ENCODE results near the gene SSBP3. TPM values are rescaled to one million over a fixed set of nuclear protein-coding genes. Genes with fewer than 3 reads are reported as not detected.

The SSBP3 gene
- total RNA-seq, 3 donors from 2014 or later (not counting 1 experiment from before 2014, with no cell fraction given), result 162 to 224 (median 164) TPM

DNA sequence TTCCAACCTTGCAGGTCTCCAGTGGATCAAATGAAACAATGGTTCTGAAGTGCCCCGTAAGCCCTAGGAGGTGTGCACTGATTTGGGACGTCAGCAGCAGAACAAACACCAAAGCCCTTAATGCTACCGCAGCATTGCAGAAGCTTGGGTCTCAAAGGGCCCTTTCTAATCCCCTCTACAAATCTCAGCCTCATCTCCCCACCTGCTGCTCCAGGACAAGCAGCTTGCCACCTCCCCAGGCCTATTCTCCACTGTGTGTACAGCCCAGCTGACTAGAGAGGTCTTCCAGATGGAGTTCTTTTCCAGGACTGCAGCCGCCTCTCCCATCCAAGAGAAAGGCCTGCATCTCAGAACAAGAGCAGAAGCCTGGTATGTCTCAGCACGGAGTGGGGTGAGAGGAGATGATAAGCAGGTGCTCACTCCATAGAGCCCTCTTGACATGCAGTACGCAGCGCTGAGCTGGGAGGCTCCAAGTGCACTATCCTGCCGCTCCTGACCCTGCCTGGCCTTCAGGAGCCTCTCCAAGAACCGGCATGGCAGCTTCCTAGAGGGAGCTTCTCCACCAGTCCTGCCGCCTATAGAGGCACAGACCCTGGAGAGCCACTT lies 160.0 kb downstream of the SSBP3 start:
- Mint-ChIP-seq H3K27me3 (ENCODE audit: low read depth in 2 of 2) (no peaks in the 10 kb centered on the region), H3K4me1 (peaks cover 0 to 6% of the 10 kb centered on the region in 2 donors), H3K36me3 (no peaks in the 10 kb centered on the region), H3K27ac (peak overlapping the region in 1 of 2 donors; percentile 44), H3K4me3 (no peak overlapping the region), H3K9me3 (no peaks in the 10 kb centered on the region)
- Histone ChIP-seq H3K4me3 (ENCODE audit: low read length) (no peak overlapping the region), H3K9me3 (ENCODE audit: control insufficient read depth, insufficient read depth, low read length) (no peaks in the 10 kb centered on the region), H3K27ac (ENCODE audit: low read length) (no peak overlapping the region), H3K36me3 (ENCODE audit: control insufficient read depth, insufficient read depth, low read length) (peaks cover 48% of the 10 kb centered on the region), H3K4me1 (ENCODE audit: control insufficient read depth, insufficient read depth, low read length) (no peaks in the 10 kb centered on the region), H3K27me3 (ENCODE audit: control insufficient read depth, insufficient read depth, low read length) (no peaks in the 10 kb centered on the region)
- WGBS (ENCODE audit: insufficient coverage), result 97% methylated on average over 10 of the region's 10 CpGs
- TF ChIP-seq, protein P1, sequence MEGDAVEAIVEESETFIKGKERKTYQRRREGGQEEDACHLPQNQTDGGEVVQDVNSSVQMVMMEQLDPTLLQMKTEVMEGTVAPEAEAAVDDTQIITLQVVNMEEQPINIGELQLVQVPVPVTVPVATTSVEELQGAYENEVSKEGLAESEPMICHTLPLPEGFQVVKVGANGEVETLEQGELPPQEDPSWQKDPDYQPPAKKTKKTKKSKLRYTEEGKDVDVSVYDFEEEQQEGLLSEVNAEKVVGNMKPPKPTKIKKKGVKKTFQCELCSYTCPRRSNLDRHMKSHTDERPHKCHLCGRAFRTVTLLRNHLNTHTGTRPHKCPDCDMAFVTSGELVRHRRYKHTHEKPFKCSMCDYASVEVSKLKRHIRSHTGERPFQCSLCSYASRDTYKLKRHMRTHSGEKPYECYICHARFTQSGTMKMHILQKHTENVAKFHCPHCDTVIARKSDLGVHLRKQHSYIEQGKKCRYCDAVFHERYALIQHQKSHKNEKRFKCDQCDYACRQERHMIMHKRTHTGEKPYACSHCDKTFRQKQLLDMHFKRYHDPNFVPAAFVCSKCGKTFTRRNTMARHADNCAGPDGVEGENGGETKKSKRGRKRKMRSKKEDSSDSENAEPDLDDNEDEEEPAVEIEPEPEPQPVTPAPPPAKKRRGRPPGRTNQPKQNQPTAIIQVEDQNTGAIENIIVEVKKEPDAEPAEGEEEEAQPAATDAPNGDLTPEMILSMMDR (IDR thresholded peaks at IDR 0.05), result no peak
- intact Hi-C loops (cut with micrococcal nuclease), result no loop called here
- DNase-seq, result no peak
- no peak for ATAC-seq

DNA sequence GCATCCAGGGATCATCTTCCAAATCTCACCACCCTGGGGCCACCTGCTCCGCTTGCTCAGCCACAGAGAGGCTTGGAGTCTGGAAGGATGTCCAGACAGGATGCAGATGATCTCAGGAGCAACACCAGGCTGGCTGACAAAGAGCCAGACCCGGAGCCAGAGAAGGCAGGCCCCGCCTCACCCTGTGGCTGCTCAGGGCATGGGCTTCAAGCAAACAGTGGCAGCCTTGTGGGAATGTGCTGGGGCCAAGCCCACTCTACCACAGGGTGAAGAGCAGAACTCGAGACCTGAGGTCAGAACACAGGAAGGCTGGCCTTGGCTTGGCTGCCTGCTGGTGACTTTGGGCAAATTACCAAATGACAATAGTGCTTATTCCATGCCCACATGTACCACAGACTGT lies 160.7 kb downstream of the SSBP3 start:
- Mint-ChIP-seq H3K9me3 (no peaks in the 10 kb centered on the region), H3K27ac (no peak overlapping the region), H3K4me1 (peaks cover 0 to 6% of the 10 kb centered on the region in 2 donors), H3K4me3 (no peak overlapping the region), H3K27me3 (ENCODE audit: low read depth in 2 of 2) (no peaks in the 10 kb centered on the region), H3K36me3 (no peaks in the 10 kb centered on the region)
- Histone ChIP-seq H3K27ac (ENCODE audit: low read length) (no peak overlapping the region), H3K36me3 (ENCODE audit: control insufficient read depth, insufficient read depth, low read length) (peaks cover 46% of the 10 kb centered on the region), H3K4me1 (ENCODE audit: control insufficient read depth, insufficient read depth, low read length) (no peaks in the 10 kb centered on the region), H3K27me3 (ENCODE audit: control insufficient read depth, insufficient read depth, low read length) (no peaks in the 10 kb centered on the region), H3K4me3 (ENCODE audit: low read length) (no peak overlapping the region), H3K9me3 (ENCODE audit: control insufficient read depth, insufficient read depth, low read length) (no peaks in the 10 kb centered on the region)
- TF ChIP-seq, protein P1 (IDR thresholded peaks at IDR 0.05), result no peak
- DNase-seq (no peak), ATAC-seq (no peak)
- WGBS (ENCODE audit: insufficient coverage), result 93% methylated on average over 4 of the region's 4 CpGs
- intact Hi-C loops (cut with micrococcal nuclease), result no loop called here

DNA sequence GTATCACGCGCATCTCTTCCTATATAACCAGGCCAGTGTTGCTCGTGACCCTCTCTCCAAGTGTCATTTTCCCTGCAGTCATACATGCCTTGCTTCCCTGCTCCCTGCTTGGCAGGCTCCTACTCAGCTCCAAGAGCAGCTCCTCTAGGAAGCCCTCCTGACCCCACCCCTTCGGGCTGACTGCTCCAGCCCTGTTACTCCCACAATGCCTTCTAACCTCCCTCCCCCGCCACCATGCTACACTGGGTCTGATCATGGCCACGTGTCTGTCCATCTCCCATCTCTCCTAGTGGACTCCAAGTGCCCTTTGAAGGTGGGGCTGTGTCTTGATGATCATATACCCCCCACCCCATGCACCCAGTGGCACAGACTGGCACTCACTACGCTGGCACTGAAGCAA lies 161.5 kb downstream of the SSBP3 start:
- ATAC-seq, result no peak
- Histone ChIP-seq H3K27ac (ENCODE audit: low read length) (no peak overlapping the region), H3K4me1 (ENCODE audit: control insufficient read depth, insufficient read depth, low read length) (no peaks in the 10 kb centered on the region), H3K9me3 (ENCODE audit: control insufficient read depth, insufficient read depth, low read length) (no peaks in the 10 kb centered on the region), H3K27me3 (ENCODE audit: control insufficient read depth, insufficient read depth, low read length) (no peaks in the 10 kb centered on the region), H3K36me3 (ENCODE audit: control insufficient read depth, insufficient read depth, low read length) (peaks cover 48% of the 10 kb centered on the region), H3K4me3 (ENCODE audit: low read length) (no peak overlapping the region)
- H3K27me3 Mint-ChIP-seq (ENCODE audit: low read depth in 2 of 2), result no peaks in the 10 kb centered on the region
- TF ChIP-seq, protein P1 (IDR thresholded peaks at IDR 0.05), result no peak
- 96% methylated on average over 7 of the region's 7 CpGs for WGBS (ENCODE audit: insufficient coverage)
- H3K4me3 Mint-ChIP-seq, result no peak overlapping the region
- DNase-seq, result no peak
- H3K36me3 Mint-ChIP-seq, result no peaks in the 10 kb centered on the region
- intact Hi-C loops (cut with micrococcal nuclease), result no loop called here
- H3K9me3 Mint-ChIP-seq, result no peaks in the 10 kb centered on the region
- peak overlapping the region in 1 of 2 donors; percentile 68 for H3K27ac Mint-ChIP-seq
- peaks cover 0 to 6% of the 10 kb centered on the region in 2 donors for H3K4me1 Mint-ChIP-seq

DNA sequence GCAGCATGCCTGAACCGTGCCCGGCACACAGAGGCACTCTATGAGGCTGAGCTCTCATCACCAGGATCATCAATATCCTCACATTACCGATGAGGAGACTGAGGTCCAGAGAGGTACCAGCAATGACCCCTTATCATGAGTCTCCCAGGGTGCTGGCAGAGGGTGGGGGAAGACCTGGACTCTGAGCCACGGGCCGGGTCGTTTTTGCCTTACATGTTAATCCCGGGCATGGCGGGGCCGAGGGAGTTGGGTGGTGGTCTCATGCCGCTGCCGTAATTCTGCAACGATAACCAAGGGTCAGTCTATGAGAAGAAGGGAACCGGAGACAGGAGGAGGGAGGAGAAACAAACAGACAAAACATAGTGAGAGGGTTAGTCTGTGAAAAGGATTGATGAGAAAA lies 163.2 kb downstream of the SSBP3 start:
- no peaks in the 10 kb centered on the region for H3K9me3 Mint-ChIP-seq

More for the DNA sequence above, 163.2 kb downstream of the SSBP3 start:
- H3K4me1 ChIP-seq (ENCODE audit: control insufficient read depth, insufficient read depth, low read length), result no peaks in the 10 kb centered on the region
- no peak for ATAC-seq
- TF ChIP-seq, protein P1 (IDR thresholded peaks at IDR 0.05), result no peak
- Mint-ChIP-seq H3K4me3 (no peak overlapping the region), H3K36me3 (no peaks in the 10 kb centered on the region), H3K4me1 (peaks cover 0 to 6% of the 10 kb centered on the region in 2 donors), H3K27me3 (ENCODE audit: low read depth in 2 of 2) (no peaks in the 10 kb centered on the region), H3K27ac (no peak overlapping the region)
- WGBS (ENCODE audit: insufficient coverage), result 96% methylated on average over 13 of the region's 13 CpGs
- DNase-seq, result no peak
- no peak overlapping the region for H3K4me3 ChIP-seq (ENCODE audit: low read length)
- H3K9me3 ChIP-seq (ENCODE audit: control insufficient read depth, insufficient read depth, low read length), result no peaks in the 10 kb centered on the region
- no peaks in the 10 kb centered on the region for H3K27me3 ChIP-seq (ENCODE audit: control insufficient read depth, insufficient read depth, low read length)
- peaks cover 56% of the 10 kb centered on the region for H3K36me3 ChIP-seq (ENCODE audit: control insufficient read depth, insufficient read depth, low read length)
- no peak overlapping the region for H3K27ac ChIP-seq (ENCODE audit: low read length)
- intact Hi-C loops (cut with micrococcal nuclease), result no loop called here

Measured in natural killer cell (primary cell).